Measurements from ENCODE around the gene PDZD2.

DNA sequence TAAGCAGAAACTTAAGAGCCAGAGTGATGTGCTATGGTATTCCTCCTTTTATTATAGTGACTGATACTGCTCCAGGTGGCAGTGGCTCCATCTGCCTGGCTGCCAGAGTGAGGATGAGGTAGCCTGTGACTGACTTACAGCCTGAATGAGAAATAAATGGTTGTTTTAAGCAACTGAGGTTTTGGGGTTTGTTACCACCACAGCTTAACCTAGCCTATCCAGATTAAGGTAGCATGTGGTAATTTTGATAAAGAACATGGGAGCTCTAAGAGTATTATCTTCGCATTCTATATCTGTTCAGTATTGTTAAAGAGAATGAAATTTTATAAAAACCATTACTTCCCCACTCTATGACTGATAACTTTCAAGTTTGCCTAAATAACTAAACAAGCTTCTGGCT lies 496.2 kb downstream of the PDZD2 start:
- TF ChIP-seq ZNF274 (IDR thresholded peaks at IDR 0.05; ENCODE audit: low read depth, low read length) (no peak), YY1 (IDR thresholded peaks at IDR 0.05; ENCODE audit: insufficient read depth, insufficient read length) (no peak)

All from NT2/D1 (cell line).